Effector CD8-positive, alpha-beta T cell (primary cell): ENCODE data around the gene GALNT18.

ENCODE experiments used
- DNase-seq: peaks from one replicate; lab custom pipeline; 2025; lab: John Stamatoyannopoulos, UW

Gene GALNT18

GRCh38 chr11:11309906-11310305, 311.9 kb downstream of the GALNT18 start:
- DNase-seq, result no peak

GRCh38 chr11:11308249-11308648, 313.6 kb downstream of the GALNT18 start:
- DNase-seq, result no peak

- DNase-seq, result no peak
Observed at GRCh38 chr11:11306855-11307254, 314.9 kb downstream of the GALNT18 start.

DNA sequence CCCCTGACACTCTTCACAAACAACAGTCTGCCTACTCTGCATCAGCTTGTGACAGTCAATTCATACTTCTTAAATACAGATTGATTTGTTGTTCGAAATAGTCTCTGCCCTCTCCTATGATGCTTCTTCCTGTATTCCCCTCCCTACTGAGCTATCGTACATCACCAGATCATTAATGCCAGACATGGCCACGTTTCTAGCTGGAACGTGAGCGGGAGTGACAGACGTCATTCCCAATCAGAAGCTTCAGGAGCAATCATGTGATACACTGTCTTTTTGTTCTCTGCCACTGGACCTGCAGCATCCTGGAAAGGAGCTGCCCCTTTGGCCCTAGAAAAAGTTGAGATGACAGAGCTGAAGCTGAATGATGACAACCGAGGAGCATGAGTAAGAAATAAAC, 317.3 kb downstream of the GALNT18 start:
- no peak for DNase-seq

DNA sequence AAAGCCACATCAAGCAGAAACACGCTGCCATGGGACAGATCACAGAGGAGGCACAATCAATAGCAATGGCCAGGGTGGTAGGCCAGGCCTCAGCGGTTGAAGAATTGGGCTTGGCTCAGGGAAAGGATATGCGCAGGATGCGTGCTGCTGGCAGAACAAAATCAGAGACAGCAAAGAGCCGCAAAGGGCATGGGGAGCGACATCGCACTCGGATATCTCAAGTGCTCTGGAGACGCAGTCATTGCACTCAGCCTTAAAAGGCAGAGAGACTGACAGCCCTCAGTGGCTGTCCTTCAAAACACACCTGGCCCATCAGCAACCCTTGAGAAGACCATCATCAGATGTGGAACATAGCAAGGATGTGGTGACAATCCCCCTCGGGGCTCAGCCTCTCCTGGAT, 319.2 kb downstream of the GALNT18 start:
- no peak for DNase-seq

DNA sequence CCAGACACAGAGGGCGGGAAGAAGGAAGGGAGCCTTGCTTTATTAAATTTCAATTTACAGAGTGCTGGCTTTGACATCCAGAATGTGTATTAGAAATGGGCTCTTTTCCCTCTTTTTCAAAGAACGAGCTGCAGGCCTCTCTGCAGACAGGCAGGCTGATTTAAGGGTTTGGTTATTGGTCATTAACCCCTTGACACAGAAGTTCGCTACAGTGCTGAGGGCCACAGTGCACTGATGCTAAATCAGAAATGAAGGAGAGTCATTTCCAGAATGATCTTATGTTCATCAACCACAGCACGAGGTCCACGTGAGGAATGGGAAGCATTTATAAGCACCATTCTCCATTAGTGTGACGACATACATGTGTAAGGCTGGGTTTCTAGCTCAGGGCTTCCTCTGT, 320.6 kb downstream of the GALNT18 start:
- DNase-seq, result no peak

GRCh38 chr11:11297578-11297977, 324.2 kb downstream of the GALNT18 start:
- DNase-seq, result no peak

- DNase-seq, result no peak
Observed at GRCh38 chr11:11296434-11296833, 325.4 kb downstream of the GALNT18 start.

- no peak for DNase-seq
Observed at GRCh38 chr11:11294551-11294855, 327.3 kb downstream of the GALNT18 start.

GRCh38 chr11:11293798-11294550, 327.8 kb downstream of the GALNT18 start:
- no peak for DNase-seq

DNA sequence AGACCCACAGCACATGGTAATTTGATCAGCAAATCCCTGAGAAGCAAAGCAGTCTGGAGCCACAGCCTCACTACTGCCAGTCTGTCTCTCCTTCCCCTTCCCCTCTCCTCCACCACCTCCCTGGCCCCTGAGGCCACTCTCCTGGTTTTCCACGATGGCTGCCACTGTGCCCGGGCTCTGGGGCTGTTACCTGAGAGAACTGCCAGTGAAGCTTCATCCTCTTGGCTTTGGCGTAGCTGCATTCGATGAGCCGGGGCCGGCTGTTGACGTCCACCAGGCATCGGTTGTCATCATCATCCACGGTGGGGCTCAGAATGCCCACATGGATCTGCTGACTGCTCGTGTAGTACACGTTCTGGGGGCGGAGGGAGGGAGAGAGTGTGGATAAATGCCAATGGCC, 329.0 kb downstream of the GALNT18 start:
- no peak for DNase-seq

- no peak for DNase-seq
Observed at GRCh38 chr11:11291041-11292015, 330.5 kb downstream of the GALNT18 start.

DNA sequence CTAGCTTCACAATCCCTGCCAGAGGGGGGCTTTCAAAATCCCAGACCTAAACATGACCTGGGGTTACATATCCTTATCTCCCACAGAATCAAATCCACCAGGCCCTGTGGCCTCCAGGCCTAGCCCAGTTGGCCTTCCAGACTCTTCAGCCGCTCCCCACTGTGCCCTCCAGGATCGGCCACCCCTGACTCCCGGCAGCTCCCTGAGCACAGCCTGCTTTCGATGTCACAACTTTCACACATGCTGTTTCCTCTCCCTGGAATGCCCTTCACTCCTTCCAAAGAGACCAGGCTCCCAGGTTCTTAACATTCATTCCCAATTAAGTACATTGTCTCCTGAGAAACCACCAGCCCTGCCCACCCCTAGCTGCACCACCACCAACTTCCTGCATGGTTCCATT, 331.5 kb downstream of the GALNT18 start:
- DNase-seq, result no peak

DNA sequence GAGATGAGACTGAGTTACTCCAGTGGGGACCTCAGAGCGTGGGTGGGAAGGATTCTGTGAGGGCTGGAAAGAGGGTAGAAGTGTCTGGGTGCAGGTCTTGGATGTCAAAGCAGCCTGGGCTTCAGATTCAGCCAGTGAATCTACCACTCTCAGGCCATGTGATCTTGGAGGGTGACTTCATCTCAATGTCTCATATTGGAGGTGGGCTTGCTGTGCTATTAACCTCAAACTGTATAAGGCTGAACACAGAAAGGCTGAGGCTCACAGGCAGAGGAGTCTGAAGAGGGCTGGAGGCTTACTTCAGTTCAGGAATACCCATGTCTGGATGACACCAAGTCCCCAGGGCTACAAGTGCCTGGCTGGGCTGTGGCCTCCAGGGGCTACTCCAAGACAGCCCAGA, 332.1 kb downstream of the GALNT18 start:
- no peak for DNase-seq

DNA sequence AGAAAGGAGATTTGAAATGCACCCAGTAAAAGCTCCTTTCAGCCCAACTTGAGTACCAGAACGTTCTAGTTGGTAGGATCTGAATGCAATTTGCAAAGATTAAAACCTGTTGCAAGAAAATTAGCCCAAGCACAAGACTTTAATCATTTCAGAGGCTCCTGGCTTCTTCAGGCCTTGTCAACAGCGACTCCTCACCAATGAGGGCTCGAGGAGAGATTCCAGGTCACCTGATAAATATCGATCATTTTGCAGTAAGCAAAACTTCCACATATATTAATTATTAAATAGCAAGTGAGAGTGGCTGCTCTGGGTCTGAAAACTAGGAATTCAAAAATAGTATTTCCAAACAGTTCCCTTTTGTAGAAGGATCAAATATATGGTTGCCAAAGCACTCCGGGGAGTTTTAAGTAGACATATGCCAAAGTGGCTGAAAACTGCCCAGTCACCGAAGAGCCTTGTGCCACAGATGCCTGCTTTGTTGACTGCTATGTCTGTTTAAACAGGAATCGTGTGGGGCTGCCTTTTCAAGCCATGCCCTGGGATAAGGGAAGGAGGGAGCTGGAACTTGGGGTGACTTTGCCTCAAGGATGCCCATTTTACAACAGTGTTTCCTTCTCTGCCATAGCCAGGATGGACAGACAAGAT, 332.7 kb downstream of the GALNT18 start:
- no peak for DNase-seq

- DNase-seq, result no peak
Observed at GRCh38 chr11:11284481-11284880, 337.3 kb downstream of the GALNT18 start.

GRCh38 chr11:11281626-11282025, 340.2 kb downstream of the GALNT18 start:
- no peak for DNase-seq

GRCh38 chr11:11280826-11281225, 341.0 kb downstream of the GALNT18 start:
- DNase-seq, result no peak

GRCh38 chr11:11279956-11280689, 341.7 kb downstream of the GALNT18 start:
- no peak for DNase-seq

DNA sequence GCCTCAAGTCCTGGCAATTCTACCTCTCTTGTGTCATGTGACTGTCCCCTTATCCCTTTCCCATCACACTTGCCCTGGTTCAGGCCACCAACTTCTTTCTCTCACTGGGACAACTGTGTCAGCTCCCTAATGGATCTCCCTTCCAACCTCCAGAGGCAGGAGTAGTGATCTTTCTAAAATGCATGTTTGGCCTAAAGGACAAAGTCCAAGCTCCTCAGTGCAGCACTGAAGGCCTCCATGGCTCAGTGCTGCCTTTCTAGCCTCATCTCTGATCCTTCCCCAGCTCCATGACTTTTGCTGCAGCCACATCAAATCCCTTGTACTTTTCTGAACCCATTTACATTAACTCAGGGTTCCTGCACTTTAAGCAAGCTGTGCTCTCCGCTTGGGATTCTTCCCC, 349.6 kb downstream of the GALNT18 start:
- DNase-seq, result no peak

DNA sequence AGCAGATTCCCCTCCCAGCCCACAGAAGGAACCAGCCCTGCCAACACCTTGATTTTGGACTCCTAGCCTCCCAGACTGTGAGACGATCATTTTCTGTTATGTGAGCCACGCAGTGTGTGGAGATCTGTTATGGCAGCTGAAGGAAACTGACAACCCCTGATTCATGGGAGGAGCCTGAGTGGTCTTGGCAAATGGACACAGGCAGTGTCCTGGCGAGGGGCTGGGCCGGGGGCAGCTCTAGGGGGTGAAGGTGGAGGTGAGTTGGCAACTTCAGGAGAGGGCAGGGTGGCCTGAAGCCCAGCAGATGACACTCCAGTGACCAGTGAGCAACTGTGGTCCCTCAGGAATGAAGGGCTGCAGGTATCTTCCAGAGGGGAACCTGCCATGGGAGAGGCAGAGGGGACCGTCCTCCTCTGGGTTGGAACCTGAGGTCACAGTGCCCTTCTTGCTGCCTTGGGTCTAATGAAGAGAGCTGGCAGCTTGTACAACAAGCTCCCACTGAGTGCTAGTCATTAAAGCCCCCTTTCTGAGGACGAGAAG, 351.5 kb downstream of the GALNT18 start:
- DNase-seq, result no peak

DNA sequence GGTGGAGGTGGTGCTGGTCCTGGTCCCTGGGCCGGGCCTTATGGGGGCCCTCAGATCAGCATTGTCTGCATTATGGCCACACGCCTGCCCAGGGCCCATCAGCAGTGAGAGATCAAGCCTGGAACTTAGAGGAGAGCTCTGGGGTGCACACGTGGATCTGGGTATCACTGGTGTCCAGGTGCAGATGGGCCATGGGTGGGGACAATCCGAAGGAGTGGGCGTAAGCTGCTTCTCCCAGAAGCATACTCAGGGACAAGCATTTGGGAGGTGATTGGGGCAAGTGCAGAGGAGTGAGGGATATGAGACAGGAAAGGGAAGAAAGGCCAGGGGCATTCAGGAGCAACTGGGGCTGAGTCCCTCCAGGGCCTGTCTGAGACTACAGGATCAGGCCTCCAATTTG, 353.1 kb downstream of the GALNT18 start:
- DNase-seq, result no peak
